ENCODE data around the gene RNF6. TPM values are rescaled to one million over a fixed set of nuclear protein-coding genes. Genes with fewer than 3 reads are reported as not detected.

The RNF6 gene
- total and polyA plus RNA-seq, 2 experiments from 2014 or later = 43.7 to 50.6 TPM

DNA sequence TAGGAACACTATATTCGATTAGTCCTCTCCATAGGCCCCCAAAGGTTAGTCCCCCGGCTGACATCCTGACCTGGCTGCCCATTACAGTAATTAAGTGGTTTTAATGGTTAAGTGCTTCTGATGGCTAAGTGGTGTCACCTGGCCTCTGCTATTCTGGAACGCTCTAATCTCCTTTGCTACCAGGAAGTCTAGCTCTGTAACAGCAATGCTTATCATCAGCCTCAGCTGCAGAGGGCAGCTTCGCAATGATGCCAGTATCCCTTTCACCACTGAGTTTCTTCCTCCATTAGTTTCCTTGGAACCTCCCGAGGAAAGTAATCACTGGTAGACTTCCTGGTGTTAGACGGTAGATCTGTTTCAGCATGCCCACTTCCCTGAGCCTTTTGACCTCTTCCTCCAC, 8.6 kb upstream of the RNF6 start:
- DNase-seq = no peak
- H3K36me3 ChIP-seq (ENCODE audit: low read depth) = no peaks in the 10 kb centered on the region
- H4K20me1 ChIP-seq (ENCODE audit: insufficient read depth) = no peaks in the 10 kb centered on the region
- no peak overlapping the region for H2AFZ ChIP-seq
- no peak overlapping the region for H3K4me3 ChIP-seq
- peaks cover 4% of the 10 kb centered on the region; the same call in 1 of the 2 replicates for H3K27me3 ChIP-seq (replicated peaks; ENCODE audit: insufficient read depth)
- H3K79me2 ChIP-seq (ENCODE audit: insufficient read depth) = no peaks in the 10 kb centered on the region
- no peaks in the 10 kb centered on the region for H3K4me1 ChIP-seq (ENCODE audit: insufficient read depth)
- TF ChIP-seq EZH2phosphoT487 (IDR thresholded peaks at IDR 0.05; ENCODE audit: insufficient read depth, low read depth) = no peak
- no peak for TF ChIP-seq EZH2 (IDR thresholded peaks at IDR 0.05; ENCODE audit: insufficient read depth, poor library complexity, severe bottlenecking)
- WGBS, 2 experiments (ENCODE audit: low coverage in 1 of 2, low lambda C conversion rate in 2 of 2, missing lambda C conversion rate in 2 of 2) = 50 to 54% methylated on average over 6 of the region's 6 CpGs
- H3F3A ChIP-seq (ENCODE audit: insufficient read depth) = no peaks in the 10 kb centered on the region
- no peak overlapping the region for H3K4me2 ChIP-seq (ENCODE audit: unreplicated experiment)
- H3K9me2 ChIP-seq (ENCODE audit: insufficient read depth) = no peaks in the 10 kb centered on the region
- H3K9ac ChIP-seq = no peak overlapping the region
- in situ Hi-C loops (cut with MboI) = no loop called here
- H3K27ac ChIP-seq = no peak overlapping the region
- no peaks in the 10 kb centered on the region for H3K9me3 ChIP-seq (ENCODE audit: low read depth)

DNA sequence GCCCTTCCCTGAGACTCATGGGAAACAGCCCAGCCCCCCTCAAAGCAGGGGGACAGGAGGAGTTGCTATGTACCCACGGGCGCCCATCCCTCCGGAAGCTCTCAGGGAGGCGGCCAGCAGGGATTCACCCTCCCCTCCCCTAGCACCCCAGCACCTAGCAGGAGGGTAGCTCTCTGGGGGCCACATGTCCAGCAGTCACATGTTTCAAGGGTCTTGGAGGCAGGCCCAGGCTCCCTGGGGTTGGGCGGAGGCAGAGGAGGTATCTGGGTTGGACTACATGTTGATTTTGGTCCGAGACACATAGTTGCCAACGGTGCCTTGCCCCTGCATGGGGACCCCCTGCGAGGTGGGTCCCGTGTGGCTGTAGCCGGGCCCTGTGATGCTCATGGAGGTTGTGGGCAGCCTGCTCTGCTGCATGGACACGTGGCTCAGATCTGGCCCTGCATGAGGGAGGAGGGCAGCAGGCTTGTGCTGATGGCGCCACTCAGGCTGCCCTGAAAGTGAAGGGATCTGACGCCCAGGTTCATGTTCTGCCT, 7.0 kb upstream of the RNF6 start:
- in situ Hi-C loops (cut with MboI) = no loop called here
- no peaks in the 10 kb centered on the region for H3K9me3 ChIP-seq (ENCODE audit: low read depth)
- H2AFZ ChIP-seq = no peak overlapping the region
- H3K27ac ChIP-seq = no peak overlapping the region
- no peak overlapping the region for H3K4me2 ChIP-seq (ENCODE audit: unreplicated experiment)
- no peak overlapping the region for H3K9ac ChIP-seq
- TF ChIP-seq EZH2phosphoT487 (IDR thresholded peaks at IDR 0.05; ENCODE audit: insufficient read depth, low read depth) = no peak
- TF ChIP-seq EZH2 (IDR thresholded peaks at IDR 0.05; ENCODE audit: insufficient read depth, poor library complexity, severe bottlenecking) = no peak
- no peaks in the 10 kb centered on the region for H3F3A ChIP-seq (ENCODE audit: insufficient read depth)
- H4K20me1 ChIP-seq (ENCODE audit: insufficient read depth) = no peaks in the 10 kb centered on the region
- H3K27me3 ChIP-seq (replicated peaks; ENCODE audit: insufficient read depth) = no peaks in the 10 kb centered on the region
- H3K4me1 ChIP-seq (ENCODE audit: insufficient read depth) = no peaks in the 10 kb centered on the region
- no peaks in the 10 kb centered on the region for H3K79me2 ChIP-seq (ENCODE audit: insufficient read depth)
- no peak for DNase-seq
- H3K36me3 ChIP-seq (ENCODE audit: low read depth) = no peaks in the 10 kb centered on the region
- WGBS, 2 experiments (ENCODE audit: low coverage in 1 of 2, low lambda C conversion rate in 2 of 2, missing lambda C conversion rate in 2 of 2) = 62 to 68% methylated on average over 12 to 13 of the region's 13 CpGs
- H3K4me3 ChIP-seq = no peak overlapping the region
- H3K9me2 ChIP-seq (ENCODE audit: insufficient read depth) = no peaks in the 10 kb centered on the region

GRCh38 chr13:26228096-26228495, 6.0 kb upstream of the RNF6 start:
- Histone ChIP-seq H3K27ac (no peak overlapping the region), H3K4me2 (ENCODE audit: unreplicated experiment) (no peak overlapping the region), H3F3A (ENCODE audit: insufficient read depth) (0 out of 2 replicates have a peak, but pooled peaks cover 3% of the 10 kb centered on the region), H3K79me2 (ENCODE audit: insufficient read depth) (no peaks in the 10 kb centered on the region), H2AFZ (no peak overlapping the region), H3K9me2 (ENCODE audit: insufficient read depth) (no peaks in the 10 kb centered on the region), H3K36me3 (ENCODE audit: low read depth) (no peaks in the 10 kb centered on the region), H3K4me1 (ENCODE audit: insufficient read depth) (0 out of 2 replicates have a peak, but pooled peaks cover 3% of the 10 kb centered on the region), H3K9ac (no peak overlapping the region), H3K4me3 (no peak overlapping the region), H4K20me1 (ENCODE audit: insufficient read depth) (no peaks in the 10 kb centered on the region), H3K27me3 (replicated peaks; ENCODE audit: insufficient read depth) (no peaks in the 10 kb centered on the region), H3K9me3 (ENCODE audit: low read depth) (no peaks in the 10 kb centered on the region)
- in situ Hi-C loops (cut with MboI) = no loop called here
- WGBS, 2 experiments (ENCODE audit: low coverage in 1 of 2, low lambda C conversion rate in 2 of 2, missing lambda C conversion rate in 2 of 2) = 10 to 15% methylated on average over 2 of the region's 2 CpGs
- TF ChIP-seq EZH2phosphoT487 (IDR thresholded peaks at IDR 0.05; ENCODE audit: insufficient read depth, low read depth) (no peak), EZH2 (IDR thresholded peaks at IDR 0.05; ENCODE audit: insufficient read depth, poor library complexity, severe bottlenecking) (no peak)
- no peak for DNase-seq

GRCh38 chr13:26227166-26227971, 5.3 kb upstream of the RNF6 start:
- no peak overlapping the region for H3K9ac ChIP-seq
- no peak overlapping the region for H3K4me2 ChIP-seq (ENCODE audit: unreplicated experiment)
- no peaks in the 10 kb centered on the region for H3K27me3 ChIP-seq (replicated peaks; ENCODE audit: insufficient read depth)
- TF ChIP-seq EZH2phosphoT487 (IDR thresholded peaks at IDR 0.05; ENCODE audit: insufficient read depth, low read depth) (no peak), EZH2 (IDR thresholded peaks at IDR 0.05; ENCODE audit: insufficient read depth, poor library complexity, severe bottlenecking) (no peak)
- H3K4me1 ChIP-seq (ENCODE audit: insufficient read depth) = 0 out of 2 replicates have a peak, but pooled peaks cover 3% of the 10 kb centered on the region
- no peak overlapping the region for H3K4me3 ChIP-seq
- no peaks in the 10 kb centered on the region for H4K20me1 ChIP-seq (ENCODE audit: insufficient read depth)
- in situ Hi-C loops (cut with MboI) = no loop called here
- H3K79me2 ChIP-seq (ENCODE audit: insufficient read depth) = no peaks in the 10 kb centered on the region
- no peak overlapping the region for H2AFZ ChIP-seq
- no peaks in the 10 kb centered on the region for H3K36me3 ChIP-seq (ENCODE audit: low read depth)
- WGBS, 2 experiments (ENCODE audit: low coverage in 1 of 2, low lambda C conversion rate in 2 of 2, missing lambda C conversion rate in 2 of 2) = 74 to 76% methylated on average over 6 of the region's 6 CpGs
- no peak overlapping the region for H3K27ac ChIP-seq
- H3K9me2 ChIP-seq (ENCODE audit: insufficient read depth) = no peaks in the 10 kb centered on the region
- H3F3A ChIP-seq (ENCODE audit: insufficient read depth) = 0 out of 2 replicates have a peak, but pooled peaks cover 10% of the 10 kb centered on the region
- DNase-seq = no peak
- no peaks in the 10 kb centered on the region for H3K9me3 ChIP-seq (ENCODE audit: low read depth)

Measured in GM23248 (cell line).